Karpas-422 (cell line): ENCODE data around the gene PFN3. TPM values are rescaled to one million over a fixed set of nuclear protein-coding genes. Genes with fewer than 3 reads are reported as not detected.
A peak's percentile ranks its signal among the peaks of the same experiment; 100 is the strongest.

Source experiments
- DNase-seq: peaks from one replicate; pipeline ENCODE4 v3.0.0-alpha.2; 2015
- H2AFZ ChIP-seq: fragments of 200-600 bp; sonication (generic); 2 replicates; pipeline ENCODE4 v1.6.1; 2014; ENCODE audit warnings: antibody characterized with exemption, low read length, mixed read lengths
- H3K27ac ChIP-seq: fragments of 200-600 bp; sonication (generic); 2 replicates; pipeline ENCODE4 v1.5.1; 2014; ENCODE audit warnings: mild to moderate bottlenecking, low read length, moderate library complexity
- H3K27me3 ChIP-seq: fragments of 200-600 bp; sonication (generic); 2 replicates; pipeline ENCODE4 v1.6.1; 2014; ENCODE audit warnings: low read length, mixed read lengths
- H3K36me3 ChIP-seq: fragments of 200-600 bp; sonication (generic); 2 replicates; pipeline ENCODE4 v1.6.1; 2014; ENCODE audit warnings: low read length, mixed read lengths; ENCODE audit not compliant: insufficient read depth
- H3K4me1 ChIP-seq: fragments of 200-600 bp; sonication (generic); 2 replicates; pipeline ENCODE4 v1.6.1; 2014; ENCODE audit warnings: mild to moderate bottlenecking, low read length, mixed read lengths
- H3K4me2 ChIP-seq: fragments of 200-600 bp; sonication (generic); 2 replicates; pipeline ENCODE4 v1.6.1; 2014; ENCODE audit warnings: low read length, low read depth, mild to moderate bottlenecking; ENCODE audit not compliant: poor library complexity, severe bottlenecking
- H3K4me3 ChIP-seq: fragments of 200-600 bp; sonication (generic); 2 replicates; pipeline ENCODE4 v1.5.1; 2014; ENCODE audit warnings: mild to moderate bottlenecking, antibody characterized with exemption, low read length, mixed read lengths
- H3K79me2 ChIP-seq: fragments of 200-600 bp; sonication (generic); 2 replicates; pipeline ENCODE4 v1.6.1; 2014; ENCODE audit warnings: mild to moderate bottlenecking, low read length, mixed read lengths
- H3K9ac ChIP-seq: fragments of 200-600 bp; sonication (generic); 2 replicates; pipeline ENCODE4 v1.6.0; 2014; ENCODE audit warnings: low read length
- H3K9me2 ChIP-seq: fragments of 200-600 bp; sonication (generic), shearing (Covaris generic); replicated peaks from 2 replicates; pipeline ENCODE4 v1.6.0; 2014; ENCODE audit warnings: mild to moderate bottlenecking, low read length, moderate library complexity; ENCODE audit not compliant: insufficient read depth
- H3K9me3 ChIP-seq: fragments of 300-700, 200-600 bp; sonication (generic); 2 replicates; pipeline ENCODE4 v1.6.1; 2014; ENCODE audit warnings: low read length, mixed read lengths
- H4K20me1 ChIP-seq: fragments of 200-600 bp; sonication (generic); 2 replicates; pipeline ENCODE4 v1.6.1; 2014; ENCODE audit warnings: mild to moderate bottlenecking, antibody characterized with exemption, low read length, low read depth; ENCODE audit not compliant: insufficient read depth
- total RNA-seq: library from RNA; depleted of rRNA; stranded (reverse); fragments of >200 nt; shearing (Covaris generic); gene quantifications from 2 replicates; pipeline ENCODE4 v1.2.3, GENCODE V29; 2014; ENCODE audit warnings: low replicate concordance

The PFN3 gene
- total RNA-seq, 1 experiment from 2014 or later, result not detected

GRCh38 chr5:177405805-177406204 is 5.3 kb upstream of the PFN3 start:
- H2AFZ ChIP-seq, result no peak overlapping the region
- peaks cover 28% of the 10 kb centered on the region for H3K4me1 ChIP-seq
- H3K27ac ChIP-seq, result no peak overlapping the region

GRCh38 chr5:177405312-177405711 is 4.9 kb upstream of the PFN3 start:
- H2AFZ ChIP-seq, result no peak overlapping the region
- H3K9me3 ChIP-seq, result no peaks in the 10 kb centered on the region

More at GRCh38 chr5:177405805-177406204, 5.3 kb upstream of the PFN3 start:
- no peak overlapping the region for H3K9ac ChIP-seq
- H3K4me2 ChIP-seq, result no peak overlapping the region
- H3K9me3 ChIP-seq, result no peaks in the 10 kb centered on the region
- no peaks in the 10 kb centered on the region for H4K20me1 ChIP-seq
- no peaks in the 10 kb centered on the region for H3K9me2 ChIP-seq
- no peaks in the 10 kb centered on the region for H3K27me3 ChIP-seq
- H3K79me2 ChIP-seq, result no peaks in the 10 kb centered on the region
- no peak overlapping the region for H3K4me3 ChIP-seq
- no peaks in the 10 kb centered on the region for H3K36me3 ChIP-seq
- peak; percentile 65 for DNase-seq

GRCh38 chr5:177404641-177405179 is 4.2 kb upstream of the PFN3 start:
- Histone ChIP-seq H3K4me1 (peaks cover 28% of the 10 kb centered on the region), H3K4me2 (peak overlapping the region; percentile 94), H3K27me3 (no peaks in the 10 kb centered on the region), H3K9me2 (no peaks in the 10 kb centered on the region), H3K4me3 (peak overlapping the region; percentile 73), H4K20me1 (no peaks in the 10 kb centered on the region), H3K79me2 (no peaks in the 10 kb centered on the region), H3K27ac (no peak overlapping the region), H2AFZ (peak overlapping the region; percentile 99), H3K36me3 (no peaks in the 10 kb centered on the region), H3K9me3 (no peaks in the 10 kb centered on the region), H3K9ac (peak overlapping the region; percentile 64)
- no peak for DNase-seq

More at GRCh38 chr5:177405312-177405711, 4.9 kb upstream of the PFN3 start:
- no peak for DNase-seq
- Histone ChIP-seq H3K27ac (no peak overlapping the region), H4K20me1 (no peaks in the 10 kb centered on the region), H3K4me1 (peaks cover 28% of the 10 kb centered on the region), H3K4me2 (no peak overlapping the region), H3K4me3 (no peak overlapping the region; the same call in 1 of the 2 replicates), H3K79me2 (no peaks in the 10 kb centered on the region), H3K36me3 (no peaks in the 10 kb centered on the region), H3K27me3 (no peaks in the 10 kb centered on the region), H3K9ac (peak overlapping the region; percentile 64), H3K9me2 (no peaks in the 10 kb centered on the region)

GRCh38 chr5:177403792-177404640 is 3.6 kb upstream of the PFN3 start:
- H3K9me3 ChIP-seq, result no peaks in the 10 kb centered on the region
- peaks cover 28% of the 10 kb centered on the region for H3K4me1 ChIP-seq
- H3K27ac ChIP-seq, result no peak overlapping the region
- peak overlapping the region; percentile 73 for H3K4me3 ChIP-seq
- no peaks in the 10 kb centered on the region for H3K79me2 ChIP-seq
- H3K9ac ChIP-seq, result peak overlapping the region; percentile 64
- H2AFZ ChIP-seq, result peak overlapping the region; percentile 99
- no peaks in the 10 kb centered on the region for H3K36me3 ChIP-seq
- no peaks in the 10 kb centered on the region for H3K9me2 ChIP-seq
- peak overlapping the region; percentile 94 for H3K4me2 ChIP-seq
- no peaks in the 10 kb centered on the region for H4K20me1 ChIP-seq
- peak; percentile 95 for DNase-seq
- H3K27me3 ChIP-seq, result no peaks in the 10 kb centered on the region

- Histone ChIP-seq H3K79me2 (no peaks in the 10 kb centered on the region), H3K4me3 (peak overlapping the region; percentile 73), H3K4me1 (peaks cover 28% of the 10 kb centered on the region), H3K27me3 (no peaks in the 10 kb centered on the region), H3K27ac (no peak overlapping the region), H4K20me1 (no peaks in the 10 kb centered on the region), H3K9me3 (no peaks in the 10 kb centered on the region), H3K36me3 (no peaks in the 10 kb centered on the region), H3K9ac (peak overlapping the region; percentile 64), H3K9me2 (no peaks in the 10 kb centered on the region), H3K4me2 (peak overlapping the region; percentile 94), H2AFZ (peak overlapping the region; percentile 99)
- DNase-seq, result peak; percentile 71
Observed at GRCh38 chr5:177403102-177403791, 2.8 kb upstream of the PFN3 start.

- H3K9ac ChIP-seq, result peak overlapping the region; percentile 64
- peak overlapping the region; percentile 73; the same call in 1 of the 2 replicates for H3K4me3 ChIP-seq
- no peaks in the 10 kb centered on the region for H3K27me3 ChIP-seq
- no peak for DNase-seq
- H3K36me3 ChIP-seq, result no peaks in the 10 kb centered on the region
- H3K9me2 ChIP-seq, result no peaks in the 10 kb centered on the region
- no peaks in the 10 kb centered on the region for H3K9me3 ChIP-seq
- no peak overlapping the region for H2AFZ ChIP-seq
- H4K20me1 ChIP-seq, result no peaks in the 10 kb centered on the region
- no peak overlapping the region for H3K27ac ChIP-seq
- H3K4me2 ChIP-seq, result peak overlapping the region; percentile 94
- peaks cover 28% of the 10 kb centered on the region for H3K4me1 ChIP-seq
- no peaks in the 10 kb centered on the region for H3K79me2 ChIP-seq
Observed at GRCh38 chr5:177402271-177403043, 2.0 kb upstream of the PFN3 start.

- Histone ChIP-seq H3K9me2 (no peaks in the 10 kb centered on the region), H3K27me3 (no peaks in the 10 kb centered on the region), H2AFZ (no peak overlapping the region), H3K9me3 (no peaks in the 10 kb centered on the region), H3K4me2 (no peak overlapping the region), H3K9ac (no peak overlapping the region), H3K4me1 (peaks cover 5% of the 10 kb centered on the region), H3K4me3 (no peak overlapping the region), H4K20me1 (no peaks in the 10 kb centered on the region), H3K36me3 (no peaks in the 10 kb centered on the region), H3K79me2 (no peaks in the 10 kb centered on the region), H3K27ac (no peak overlapping the region)
- no peak for DNase-seq
Observed at GRCh38 chr5:177397875-177398390, 2.5 kb downstream of the PFN3 start.
